ENCODE data around the gene ACSM5.

ACSM5 gene

GRCh38 chr16:20409398-20410120, at the start of gene ACSM5:
Gene ACSM5 (plus strand): TSS chr16:20409534. CDS start chr16:20411485, 1,951 bp downstream.
- DNase-seq (ENCODE audit: low read depth): no peak

GRCh38 chr16:20359997-20360396, 49.3 kb upstream of the ACSM5 start:
- DNase-seq (ENCODE audit: low read depth): no peak

- no peak for DNase-seq (ENCODE audit: low read depth)
Measured at GRCh38 chr16:20363191-20363590, 46.1 kb upstream of the ACSM5 start.

GRCh38 chr16:20364051-20364450, 45.3 kb upstream of the ACSM5 start:
- no peak for DNase-seq (ENCODE audit: low read depth)

- DNase-seq (ENCODE audit: low read depth): no peak
Measured at GRCh38 chr16:20369452-20370054, 39.8 kb upstream of the ACSM5 start.

GRCh38 chr16:20372701-20373100, 36.6 kb upstream of the ACSM5 start:
- DNase-seq (ENCODE audit: low read depth): no peak

- no peak for DNase-seq (ENCODE audit: low read depth)
Measured at GRCh38 chr16:20377181-20377580, 32.2 kb upstream of the ACSM5 start.

GRCh38 chr16:20380782-20381181, 28.6 kb upstream of the ACSM5 start:
- DNase-seq (ENCODE audit: low read depth): no peak

- DNase-seq (ENCODE audit: low read depth): no peak
Measured at GRCh38 chr16:20382202-20382948, 27.0 kb upstream of the ACSM5 start.

GRCh38 chr16:20383106-20384029, 26.0 kb upstream of the ACSM5 start:
- peak; percentile 11 for DNase-seq (ENCODE audit: low read depth)

- DNase-seq (ENCODE audit: low read depth): peak; percentile 33
Measured at GRCh38 chr16:20385844-20386832, 23.2 kb upstream of the ACSM5 start.

GRCh38 chr16:20387978-20388377, 21.4 kb upstream of the ACSM5 start:
- DNase-seq (ENCODE audit: low read depth): no peak

- no peak for DNase-seq (ENCODE audit: low read depth)
Measured at GRCh38 chr16:20388854-20389253, 20.5 kb upstream of the ACSM5 start.

GRCh38 chr16:20391045-20391444, 18.3 kb upstream of the ACSM5 start:
- DNase-seq (ENCODE audit: low read depth): no peak

- DNase-seq (ENCODE audit: low read depth): no peak
Measured at GRCh38 chr16:20393801-20394577, 15.3 kb upstream of the ACSM5 start.

- no peak for DNase-seq (ENCODE audit: low read depth)
Measured at GRCh38 chr16:20395946-20396345, 13.4 kb upstream of the ACSM5 start.

- no peak for DNase-seq (ENCODE audit: low read depth)
Measured at GRCh38 chr16:20396846-20397467, 12.4 kb upstream of the ACSM5 start.

- no peak for DNase-seq (ENCODE audit: low read depth)
Measured at GRCh38 chr16:20397468-20398074, 11.8 kb upstream of the ACSM5 start.

- no peak for DNase-seq (ENCODE audit: low read depth)
Measured at GRCh38 chr16:20398603-20399002, 10.7 kb upstream of the ACSM5 start.

All from stimulated activated CD8-positive, alpha-beta memory T cell treated with anti-CD3 and anti-CD28 coated beads, Interleukin-4, amount 100 ng/mL, for 24 hours (primary cell).